ENCODE measurements around the gene NDST1. TPM values are rescaled to one million over a fixed set of nuclear protein-coding genes. Genes with fewer than 3 reads are reported as not detected.

Gene NDST1
- polyA plus RNA-seq, 2 of the 4 experiments (the other 2 are of a cell fraction): 24.4 to 50.8 TPM

DNA sequence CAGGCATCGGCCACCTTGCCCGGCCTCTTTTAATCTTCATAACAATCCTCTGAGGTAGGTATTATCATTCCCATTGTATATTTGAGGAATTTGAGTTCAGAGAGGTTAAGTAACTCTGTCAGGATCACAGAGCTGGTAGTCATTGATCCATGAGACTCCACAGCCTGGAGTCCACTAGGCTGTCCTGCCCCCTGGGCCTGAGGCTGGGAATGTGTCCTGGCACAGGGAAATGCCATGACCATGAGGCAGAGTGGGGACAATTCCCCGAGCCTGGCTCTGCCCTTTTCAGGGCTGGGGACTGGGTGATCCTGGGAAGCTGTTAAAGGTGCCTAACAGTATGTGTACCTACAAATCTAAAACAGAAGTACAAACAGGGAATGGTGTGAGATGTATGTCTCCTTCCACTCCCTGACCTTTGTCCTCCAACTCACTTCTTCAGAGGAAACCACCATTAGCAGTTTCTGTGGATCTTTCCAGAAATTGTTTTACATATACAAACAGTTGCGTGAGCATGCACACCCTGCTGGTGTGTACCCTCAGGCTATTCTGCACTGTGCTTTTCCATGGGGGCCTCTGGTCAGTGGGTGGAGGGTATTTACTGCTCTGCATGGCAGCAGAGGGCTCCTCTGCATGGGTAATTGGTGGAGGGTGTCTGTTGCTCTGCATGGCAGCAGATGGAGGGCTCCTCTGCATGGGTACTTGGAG is 53.8 kb downstream of the NDST1 start:
- POLR2A ChIA-PET: no interaction called here
- 47% methylated on average over 4 of the region's 4 CpGs for WGBS (ENCODE audit: missing lambda C conversion rate)
- CTCF ChIA-PET: interaction anchor here (0.6 to 11.7 kb wide), 27 partner anchors 9 to 606 kb away, joined by 3 to 180 read pairs (median 11); partner anchors contain the start of genes MYOZ3, RBM22, RPS14 and SMIM3

DNA sequence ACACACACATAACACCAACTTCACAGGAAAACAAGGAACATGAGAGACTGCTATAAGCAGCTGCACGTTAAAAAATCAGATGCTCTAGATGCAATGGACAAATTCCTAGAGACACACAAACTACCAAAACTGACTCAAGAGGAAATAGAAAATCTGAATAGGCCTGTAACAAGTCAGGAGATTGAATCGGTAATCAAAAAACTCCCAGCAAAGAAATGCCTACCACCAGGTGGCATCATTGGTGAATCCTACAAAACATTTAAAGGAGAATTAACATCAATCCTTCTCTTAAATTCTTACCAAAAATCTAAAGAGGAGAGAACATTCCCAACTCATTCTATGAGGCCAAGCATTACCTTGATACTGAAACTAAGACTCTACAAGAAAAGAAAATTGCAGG is 54.9 kb downstream of the NDST1 start:
- WGBS (ENCODE audit: missing lambda C conversion rate): 32% methylated on average over 2 of the region's 2 CpGs
- no peak for FAIRE-seq
- CTCF ChIA-PET: interaction anchor here (1.4 to 11.7 kb wide), 11 partner anchors 17 to 113 kb away, joined by 3 to 180 read pairs (median 23); partner anchors contain the start of genes MYOZ3, RPS14 and SYNPO
- TF ChIP-seq CTCF (IDR thresholded peaks at IDR 0.05) (peak; percentile 56), MAX (IDR thresholded peaks at IDR 0.05) (no peak), SMC3 (IDR thresholded peaks at IDR 0.05) (peak; percentile 65), RAD21 (conservative IDR thresholded peaks at IDR 0.05 in 1 of 2, IDR thresholded peaks at IDR 0.05 in 1 of 2) (peak; percentile 66 to 72), BCL3 (IDR thresholded peaks at IDR 0.05) (no peak)
- ATAC-seq: no peak
- POLR2A ChIA-PET: no interaction called here
- H3K9me3 ChIP-seq: peaks cover 12% of the 10 kb centered on the region
- peak; percentile 45 to 74 for DNase-seq (ENCODE audit: low read depth in 1 of 2, low spot score in 1 of 2)
- H3K4me2 ChIP-seq: no peak overlapping the region
- peak overlapping the region in 1 of 2 experiments; percentile 20; a peak in 2 of 6 replicates for H3K27ac ChIP-seq
- H3K4me3 ChIP-seq: no peak overlapping the region
- peaks cover 25% of the 10 kb centered on the region for H3K4me1 ChIP-seq

More for the DNA sequence above, 53.8 kb downstream of the NDST1 start:
- peaks cover 12% of the 10 kb centered on the region for H3K9me3 ChIP-seq
- TF ChIP-seq MAFK (IDR thresholded peaks at IDR 0.05; ENCODE audit: partially characterized antibody) (no peak), EHMT2 (IDR thresholded peaks at IDR 0.05; ENCODE audit: low read depth) (no peak), HOXA7 (CRISPR knock-in tag; IDR thresholded peaks at IDR 0.05) (no peak), CHD4 (IDR thresholded peaks at IDR 0.05; ENCODE audit: borderline replicate concordance) (0 out of 2 replicates have a peak, but pooled peaks have one; percentile 46), ATOH8 (CRISPR knock-in tag; IDR thresholded peaks at IDR 0.05; ENCODE audit: low read depth) (no peak), KDM1A (IDR thresholded peaks at IDR 0.05; ENCODE audit: low read depth) (peak; percentile 87)
- H3K4me3 ChIP-seq: no peak overlapping the region
- peak overlapping the region; percentile 11 to 54; a peak in 2 of 6 replicates for H3K27ac ChIP-seq
- ATAC-seq (no peak), DNase-seq (ENCODE audit: low read depth in 1 of 2, low spot score in 1 of 2) (no peak), FAIRE-seq (no peak)
- H3K4me2 ChIP-seq: no peak overlapping the region
- peaks cover 19% of the 10 kb centered on the region for H3K4me1 ChIP-seq

DNA sequence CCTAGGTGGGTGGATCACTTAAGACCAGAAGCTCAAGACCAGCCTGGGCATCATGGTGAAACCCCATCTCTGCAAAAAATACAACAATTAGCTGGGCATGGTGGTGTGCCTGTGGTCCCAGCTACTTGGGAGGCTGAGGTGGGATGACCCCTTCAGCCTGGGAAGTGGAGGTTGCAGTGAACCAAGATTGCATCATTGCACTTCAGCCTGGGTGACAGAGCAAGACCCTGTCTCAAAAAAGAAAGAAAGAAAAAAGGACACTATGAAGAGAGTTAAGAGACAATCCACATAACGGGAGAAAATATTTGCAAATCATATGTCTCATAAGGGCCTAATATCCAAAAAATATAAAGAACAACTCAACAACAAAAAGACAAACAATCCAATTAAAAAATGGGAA is 57.9 kb downstream of the NDST1 start:
- no peak for FAIRE-seq
- POLR2A ChIA-PET: no interaction called here

More for the DNA sequence above, 57.9 kb downstream of the NDST1 start:
- Histone ChIP-seq H3K4me3 (no peak overlapping the region), H3K4me1 (peaks cover 7% of the 10 kb centered on the region; the same call in 2 of the 3 replicates), H3K4me2 (no peak overlapping the region), H3K27ac (no peak overlapping the region), H3K9me3 (peaks cover 12% of the 10 kb centered on the region)
- no peak for TF ChIP-seq BCL3 (IDR thresholded peaks at IDR 0.05)
- TF ChIP-seq, protein P1, sequence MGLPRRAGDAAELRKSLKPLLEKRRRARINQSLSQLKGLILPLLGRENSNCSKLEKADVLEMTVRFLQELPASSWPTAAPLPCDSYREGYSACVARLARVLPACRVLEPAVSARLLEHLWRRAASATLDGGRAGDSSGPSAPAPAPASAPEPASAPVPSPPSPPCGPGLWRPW (IDR thresholded peaks at IDR 0.05): no peak
- TF ChIP-seq EHMT2 (IDR thresholded peaks at IDR 0.05; ENCODE audit: low read depth): no peak
- TF ChIP-seq ZSCAN20 (CRISPR knock-in tag; IDR thresholded peaks at IDR 0.05): no peak
- TF ChIP-seq RAD21 (conservative IDR thresholded peaks at IDR 0.05 in 1 of 2, IDR thresholded peaks at IDR 0.05 in 1 of 2): no peak
- no peak for TF ChIP-seq CBX8 (IDR thresholded peaks at IDR 0.05)
- TF ChIP-seq CBX2 (IDR thresholded peaks at IDR 0.05; ENCODE audit: borderline replicate concordance, low read depth): no peak
- no peak for TF ChIP-seq FOXS1 (CRISPR knock-in tag; IDR thresholded peaks at IDR 0.05)
- no peak for TF ChIP-seq SREBF2 (IDR thresholded peaks at IDR 0.05)
- TF ChIP-seq RARB (CRISPR knock-in tag; IDR thresholded peaks at IDR 0.05): no peak
- TF ChIP-seq MAZ (IDR thresholded peaks at IDR 0.05; ENCODE audit: borderline replicate concordance, low read depth, low read length): no peak
- TF ChIP-seq CEBPB (IDR thresholded peaks at IDR 0.05): no peak
- no peak for TF ChIP-seq MYC (IDR thresholded peaks at IDR 0.05; ENCODE audit: borderline replicate concordance, low read length)
- no peak for TF ChIP-seq JUNB (IDR thresholded peaks at IDR 0.05)
- no peak for TF ChIP-seq RFX5 (IDR thresholded peaks at IDR 0.05)
- no peak for TF ChIP-seq ESRRA (IDR thresholded peaks at IDR 0.05; ENCODE audit: borderline replicate concordance, low read length)
- no peak for TF ChIP-seq USF2 (IDR thresholded peaks at IDR 0.05)
- no peak for TF ChIP-seq NR3C1 (IDR thresholded peaks at IDR 0.05)
- DNase-seq (ENCODE audit: low read depth in 1 of 2, low spot score in 1 of 2) (no peak), ATAC-seq (no peak)
- CTCF ChIA-PET: interaction anchor here (1.0 to 2.6 kb wide), 4 partner anchors 9 to 92 kb away, joined by 4 to 9 read pairs (median 5); no protein-coding TSS in a partner anchor
- WGBS (ENCODE audit: missing lambda C conversion rate): 94% methylated on average over 1 of the region's 1 CpG
